CD4-positive, alpha-beta memory T cell (primary cell): Measurements from ENCODE around the gene ROBO3. TPM values are rescaled to one million over a fixed set of nuclear protein-coding genes. Genes with fewer than 3 reads are reported as not detected.

ENCODE experiments used
- CTCF ChIA-PET: fragments of 350-600 bp; sonication (Branson Sonifier 250); formaldehyde crosslinking; loops from one replicate; lab custom pipeline; 2021; ENCODE audit warnings: inconsistent platforms; ENCODE audit not compliant: partially characterized antibody; lab: Charles Lee
- POLR2A ChIA-PET: fragments of 350-600 bp; sonication (Branson Sonifier 250); formaldehyde crosslinking; loops from one replicate; lab custom pipeline; 2021; ENCODE audit not compliant: partially characterized antibody; lab: Charles Lee
- DNase-seq, 5 donors: peaks; one replicate each; pipeline versions ENCODE4 v3.0.0 to v3.0.0-alpha.2; 2020 to 2022; ENCODE audit warnings: mixed read lengths in 1 of 5
- H3K27ac ChIP-seq: one replicate; pipeline ENCODE4 v1.7.0; 2013; ENCODE audit warnings: low read depth, low read length
- H3K27me3 ChIP-seq: 2 replicates; pipeline ENCODE4 v1.7.0; 2013; ENCODE audit warnings: mild to moderate bottlenecking, low read length, moderate library complexity; ENCODE audit not compliant: insufficient read depth
- H3K36me3 ChIP-seq: 2 replicates; pipeline ENCODE4 v1.7.0; 2013; ENCODE audit warnings: mild to moderate bottlenecking, low read length, moderate library complexity; ENCODE audit not compliant: insufficient read depth
- H3K4me1 ChIP-seq: 2 replicates; pipeline ENCODE4 v1.7.0; 2013; ENCODE audit warnings: mild to moderate bottlenecking, low read length, moderate library complexity; ENCODE audit not compliant: insufficient read depth
- H3K4me3 ChIP-seq, 2 donors: one replicate each; pipeline ENCODE4 v1.7.0; 2013; ENCODE audit warnings: low read length in 2 of 2, mild to moderate bottlenecking in 1 of 2
- H3K9me3 ChIP-seq, 2 donors: one replicate each; pipeline ENCODE4 v1.7.0; 2013; ENCODE audit warnings: low read length in 2 of 2, control low read depth in 1 of 2; ENCODE audit not compliant: control insufficient read depth in 1 of 2
- H3K27ac Mint-ChIP-seq, 7 donors: one replicate each; pipeline ENCODE4 v1.8.0; 2020 to 2021; ENCODE audit warnings: mixed read lengths in 7 of 7, mild to moderate bottlenecking in 6 of 7, inconsistent platforms in 3 of 7, moderate library complexity in 3 of 7
- H3K27me3 Mint-ChIP-seq, 2 donors: one replicate each; pipeline ENCODE4 v1.8.0; 2020 to 2021; ENCODE audit warnings: mixed read lengths in 2 of 2
- H3K36me3 Mint-ChIP-seq, 2 donors: one replicate each; pipeline ENCODE4 v1.8.0; 2020 to 2021; ENCODE audit warnings: mixed read lengths in 2 of 2, inconsistent platforms in 1 of 2, mild to moderate bottlenecking in 1 of 2
- H3K4me1 Mint-ChIP-seq, 4 donors: one replicate each; pipeline ENCODE4 v1.8.0; 2020 to 2021; ENCODE audit warnings: mixed read lengths in 4 of 4, mild to moderate bottlenecking in 1 of 4
- H3K4me3 Mint-ChIP-seq, 8 donors: one replicate each; pipeline ENCODE4 v1.8.0; 2020 to 2021; ENCODE audit warnings: mixed read lengths in 8 of 8, mild to moderate bottlenecking in 7 of 8, moderate library complexity in 6 of 8, inconsistent platforms in 3 of 8
- H3K9me3 Mint-ChIP-seq, 8 donors: one replicate each; pipeline ENCODE4 v1.8.0; 2020 to 2021; ENCODE audit warnings: mixed read lengths in 8 of 8, mild to moderate bottlenecking in 5 of 8, inconsistent platforms in 3 of 8, moderate library complexity in 1 of 8
- intact Hi-C: fragments of 100-400 bp; cut with micrococcal nuclease; formaldehyde crosslinking; loops from one replicate; pipeline ENCODE4 v1.15.1; 2023
- polyA plus RNA-seq, 2 donors: library from polyadenylated mRNA; unstranded; fragments of 300-500 nt; fragmentation: Illumina TruSeq; gene quantifications; one replicate each; pipeline ENCODE4 v1.2.3, GENCODE V29; 2021
- total RNA-seq, 2 experiments: library from RNA; stranded (reverse); gene quantifications; one replicate each; pipeline ENCODE4 v1.2.3, GENCODE V29; 2021

ROBO3 gene
- total and polyA plus RNA-seq, 4 experiments from 2014 or later, result 0.70 to 18.1 (median 9.1) TPM

DNA sequence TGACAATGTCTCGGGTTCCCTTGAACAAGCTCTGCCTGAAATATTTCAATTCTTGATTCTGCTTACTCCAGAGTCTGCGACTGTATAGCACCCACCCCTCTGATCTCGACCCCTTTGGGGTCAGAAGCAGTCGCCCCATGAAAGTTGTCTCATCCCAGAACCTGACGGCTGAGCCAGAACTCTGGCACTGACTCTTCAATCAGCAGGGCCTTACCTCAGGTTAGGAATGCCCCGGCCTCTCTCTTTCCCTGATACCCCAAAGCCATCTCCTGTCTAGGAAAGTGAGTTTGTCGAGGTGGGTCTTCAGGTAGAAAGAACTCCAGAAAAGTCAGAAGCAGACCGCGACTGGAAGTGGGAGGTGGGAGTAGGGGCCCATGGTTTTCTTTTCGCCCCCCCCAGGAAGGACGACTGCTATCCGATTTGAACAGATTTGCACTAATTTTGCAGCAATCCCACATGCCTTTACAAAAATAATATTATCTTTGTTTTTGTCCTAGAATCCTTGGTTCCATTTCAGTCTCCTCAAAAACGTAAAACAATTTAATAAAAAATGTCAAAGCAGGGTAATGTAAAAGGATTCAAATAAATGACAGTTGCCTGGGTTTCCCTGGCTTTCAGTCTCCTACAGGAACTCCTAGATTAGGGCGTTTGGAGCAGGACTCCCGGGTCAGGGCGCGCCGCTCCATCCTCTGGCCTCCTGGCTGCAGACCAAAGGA lies 898 bp upstream of the ROBO3 start:
- no peak overlapping the region for H3K27ac Mint-ChIP-seq
- no peaks in the 10 kb centered on the region for H3K9me3 Mint-ChIP-seq
- POLR2A ChIA-PET, result no interaction called here
- intact Hi-C loops, result no loop called here
- peaks cover 21 to 62% (median 44%) of the 10 kb centered on the region in 4 donors for H3K4me1 Mint-ChIP-seq
- H3K27ac ChIP-seq, result no peak overlapping the region
- H3K9me3 ChIP-seq, result no peaks in the 10 kb centered on the region
- H3K36me3 Mint-ChIP-seq, result no peaks in the 10 kb centered on the region
- peaks cover 65 to 66% of the 10 kb centered on the region in 2 donors for H3K27me3 Mint-ChIP-seq
- H3K27me3 ChIP-seq, result peaks cover 65% of the 10 kb centered on the region
- H3K36me3 ChIP-seq, result no peaks in the 10 kb centered on the region
- H3K4me1 ChIP-seq, result peaks cover 36% of the 10 kb centered on the region
- peak overlapping the region in 1 of 8 donors; percentile 28 for H3K4me3 Mint-ChIP-seq
- no peak overlapping the region for H3K4me3 ChIP-seq
- DNase-seq, result no peak
- CTCF ChIA-PET, result no interaction called here

DNA sequence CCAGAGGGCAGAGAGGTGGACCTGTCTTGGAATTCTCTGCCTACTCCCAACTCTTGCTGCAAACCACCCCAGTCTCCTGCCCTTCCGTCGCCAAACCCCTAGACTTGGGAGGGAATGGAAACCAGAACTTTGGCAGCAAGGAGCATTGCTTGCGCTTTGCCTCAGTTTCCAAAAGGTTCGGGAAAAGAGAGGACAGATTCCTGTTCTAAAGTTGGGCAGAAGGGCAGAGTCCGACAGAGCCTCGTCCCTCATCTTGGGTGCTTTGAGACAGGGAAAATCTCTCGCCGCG lies 396 bp upstream of the ROBO3 start:
- Mint-ChIP-seq H3K27ac (no peak overlapping the region), H3K36me3 (no peaks in the 10 kb centered on the region), H3K4me3 (no peak overlapping the region), H3K9me3 (no peaks in the 10 kb centered on the region), H3K4me1 (peaks cover 25 to 66% (median 47%) of the 10 kb centered on the region in 4 donors), H3K27me3 (peaks cover 65 to 67% of the 10 kb centered on the region in 2 donors)
- intact Hi-C loops, result no loop called here
- peaks cover 39% of the 10 kb centered on the region for H3K4me1 ChIP-seq
- H3K9me3 ChIP-seq, result no peaks in the 10 kb centered on the region
- CTCF ChIA-PET, result interaction anchor here (1.8 to 2.7 kb wide), 2 partner anchors 26 to 27 kb away, joined by 5 to 8 read pairs; no protein-coding TSS in a partner anchor
- H3K27me3 ChIP-seq, result peaks cover 70% of the 10 kb centered on the region
- DNase-seq, result no peak
- H3K4me3 ChIP-seq, result no peak overlapping the region
- POLR2A ChIA-PET, result interaction anchor here (1.2 kb wide), 1 partner anchor 11 kb away, joined by 4 read pairs; no protein-coding TSS in a partner anchor
- no peaks in the 10 kb centered on the region for H3K36me3 ChIP-seq
- H3K27ac ChIP-seq, result no peak overlapping the region

- Histone ChIP-seq H3K27me3 (peaks cover 78% of the 10 kb centered on the region), H3K9me3 (no peaks in the 10 kb centered on the region), H3K4me1 (peaks cover 39% of the 10 kb centered on the region), H3K4me3 (no peak overlapping the region), H3K27ac (no peak overlapping the region), H3K36me3 (no peaks in the 10 kb centered on the region)
- POLR2A ChIA-PET, result interaction anchor here (1.2 kb wide), 1 partner anchor 10 kb away, joined by 4 read pairs; no protein-coding TSS in a partner anchor
- H3K27me3 Mint-ChIP-seq, result peaks cover 73 to 77% of the 10 kb centered on the region in 2 donors
- H3K27ac Mint-ChIP-seq, result peak overlapping the region in 1 of 7 donors; percentile 65
- intact Hi-C loops, result no loop called here
- no peaks in the 10 kb centered on the region for H3K9me3 Mint-ChIP-seq
- peak overlapping the region in 5 of 8 donors; percentile 35 to 71 (median 52) for H3K4me3 Mint-ChIP-seq
- H3K36me3 Mint-ChIP-seq, result no peaks in the 10 kb centered on the region
- H3K4me1 Mint-ChIP-seq, result peaks cover 26 to 70% (median 47%) of the 10 kb centered on the region in 4 donors
- CTCF ChIA-PET, result interaction anchor here (0.6 to 2.7 kb wide), 18 partner anchors 8 to 276 kb away, joined by 3 to 18 read pairs (median 4); partner anchors contain the start of genes SIAE and SPA17
- peak in 4 of 5 donors; percentile 42 to 52 (median 44) for DNase-seq
Observed at GRCh38 chr11:124865902-124866851, 945 bp downstream of the ROBO3 start.

DNA sequence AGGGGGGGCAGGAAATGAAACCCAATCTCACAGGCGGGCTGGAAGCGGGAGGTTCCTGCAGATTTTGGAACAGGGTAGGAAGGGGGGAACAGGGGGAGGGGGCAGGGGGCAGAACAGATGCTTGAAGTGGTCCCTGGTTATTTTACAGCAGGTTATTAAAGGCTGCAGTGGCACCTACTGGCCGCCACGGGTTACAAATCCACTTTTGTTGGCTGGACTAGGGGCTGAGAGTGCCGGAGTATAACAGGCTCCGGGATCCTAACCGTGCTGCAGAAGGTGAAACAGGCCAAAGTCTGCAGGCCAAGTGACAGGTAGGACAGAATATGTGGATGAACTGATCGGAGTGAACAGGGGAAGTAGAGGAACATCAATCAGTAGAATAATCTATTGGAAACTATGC lies 2.5 kb downstream of the ROBO3 start:
- no peaks in the 10 kb centered on the region for H3K9me3 Mint-ChIP-seq
- H3K9me3 ChIP-seq, result no peaks in the 10 kb centered on the region
- peak overlapping the region in 1 of 7 donors; percentile 48 for H3K27ac Mint-ChIP-seq
- intact Hi-C loops, result loop anchor here (1.0 kb wide), 1 partner anchor 223 kb away; no protein-coding TSS in a partner anchor
- H3K36me3 ChIP-seq, result no peaks in the 10 kb centered on the region
- peak in 1 of 5 donors; percentile 17 for DNase-seq
- H3K27me3 Mint-ChIP-seq, result peaks cover 64 to 73% of the 10 kb centered on the region in 2 donors
- peaks cover 26 to 69% (median 45%) of the 10 kb centered on the region in 4 donors for H3K4me1 Mint-ChIP-seq
- no peak overlapping the region for H3K27ac ChIP-seq
- H3K36me3 Mint-ChIP-seq, result no peaks in the 10 kb centered on the region
- POLR2A ChIA-PET, result no interaction called here
- H3K4me3 Mint-ChIP-seq, result peak overlapping the region in 3 of 8 donors; percentile 24 to 64 (median 57)
- CTCF ChIA-PET, result interaction anchor here (2.7 kb wide), 1 partner anchor 24 kb away, joined by 8 read pairs; no protein-coding TSS in a partner anchor
- no peak overlapping the region for H3K4me3 ChIP-seq
- peaks cover 39% of the 10 kb centered on the region for H3K4me1 ChIP-seq
- H3K27me3 ChIP-seq, result peaks cover 69% of the 10 kb centered on the region

- H3K36me3 ChIP-seq, result no peaks in the 10 kb centered on the region
- Mint-ChIP-seq H3K27me3 (peaks cover 66 to 74% of the 10 kb centered on the region in 2 donors), H3K4me1 (peaks cover 21 to 60% (median 38%) of the 10 kb centered on the region in 4 donors), H3K27ac (peak overlapping the region in 2 of 7 donors; percentile 48 to 70), H3K36me3 (no peaks in the 10 kb centered on the region), H3K9me3 (no peaks in the 10 kb centered on the region), H3K4me3 (peak overlapping the region in 7 of 8 donors; percentile 13 to 71 (median 64))
- no peak for DNase-seq
- ChIA-PET POLR2A (no interaction called here), CTCF (no interaction called here)
- no peak overlapping the region for H3K27ac ChIP-seq
- no peak overlapping the region for H3K4me3 ChIP-seq
- intact Hi-C loops, result no loop called here
- peaks cover 67% of the 10 kb centered on the region for H3K27me3 ChIP-seq
- H3K4me1 ChIP-seq, result peaks cover 36% of the 10 kb centered on the region
- no peaks in the 10 kb centered on the region for H3K9me3 ChIP-seq
Observed at GRCh38 chr11:124868331-124869274, 3.4 kb downstream of the ROBO3 start.

DNA sequence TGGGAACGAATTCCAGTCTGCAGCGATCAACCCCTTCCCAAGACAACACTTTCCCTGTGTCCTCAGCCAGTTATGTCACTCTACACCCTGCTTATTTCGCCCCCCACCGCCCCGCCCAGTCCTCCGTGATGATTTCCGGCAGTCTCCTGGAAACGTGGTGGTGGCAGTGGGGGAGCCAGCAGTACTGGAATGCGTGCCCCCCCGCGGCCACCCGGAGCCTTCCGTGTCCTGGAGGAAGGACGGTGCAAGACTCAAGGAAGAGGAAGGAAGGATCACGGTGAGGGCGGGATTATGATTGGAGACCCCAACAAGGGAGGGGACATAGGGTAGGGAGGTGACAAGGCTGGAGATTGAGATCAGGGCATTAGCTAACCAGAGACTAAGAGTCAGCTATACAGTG lies 4.1 kb downstream of the ROBO3 start:
- no peak overlapping the region for H3K27ac ChIP-seq
- intact Hi-C loops, result no loop called here
- H3K9me3 ChIP-seq, result no peaks in the 10 kb centered on the region
- ChIA-PET CTCF (interaction anchor here (0.9 kb wide), 1 partner anchor 229 kb away, joined by 3 read pairs; no protein-coding TSS in a partner anchor), POLR2A (no interaction called here)
- no peak for DNase-seq
- Mint-ChIP-seq H3K36me3 (no peaks in the 10 kb centered on the region), H3K27me3 (peaks cover 64 to 72% of the 10 kb centered on the region in 2 donors), H3K27ac (no peak overlapping the region), H3K4me1 (peaks cover 19 to 53% (median 36%) of the 10 kb centered on the region in 4 donors), H3K4me3 (peak overlapping the region in 7 of 8 donors; percentile 13 to 68 (median 45)), H3K9me3 (no peaks in the 10 kb centered on the region)
- no peak overlapping the region for H3K4me3 ChIP-seq
- peaks cover 60% of the 10 kb centered on the region for H3K27me3 ChIP-seq
- peaks cover 36% of the 10 kb centered on the region for H3K4me1 ChIP-seq
- H3K36me3 ChIP-seq, result no peaks in the 10 kb centered on the region
